SU-DHL-6 (cell line): ENCODE measurements around the gene SLC16A6.

Experiments used
- H2AFZ ChIP-seq: fragments of 200-600 bp; sonication (generic); 2 replicates; pipeline ENCODE4 v1.6.1; 2014; ENCODE audit warnings: low read depth, mild to moderate bottlenecking, moderate library complexity, mixed read lengths, antibody characterized with exemption, low read length; ENCODE audit not compliant: severe bottlenecking
- H3F3A ChIP-seq: fragments of 200-600 bp; shearing (Covaris generic); 2 replicates; pipeline ENCODE4 v1.6.0; 2016; ENCODE audit warnings: antibody characterized with exemption, mild to moderate bottlenecking; ENCODE audit not compliant: insufficient read depth
- H3K27ac ChIP-seq: fragments of 200-600 bp; sonication (generic); 2 replicates; pipeline ENCODE4 v1.5.1; 2016; ENCODE audit warnings: low read depth, mild to moderate bottlenecking, low read length, moderate library complexity, mixed read lengths
- H3K27me3 ChIP-seq: fragments of 200-600 bp; sonication (generic), shearing (Covaris generic); 2 replicates; pipeline ENCODE4 v1.6.0; 2014; ENCODE audit warnings: mild to moderate bottlenecking, low read length
- H3K36me3 ChIP-seq: fragments of 200-600 bp; sonication (generic); 2 replicates; pipeline ENCODE4 v1.6.1; 2014; ENCODE audit warnings: mild to moderate bottlenecking, low read length, mixed read lengths
- H3K4me2 ChIP-seq: fragments of 300-600, 200-600 bp; shearing (Covaris generic), sonication (generic); 2 replicates; pipeline ENCODE4 v1.6.0; 2014; ENCODE audit warnings: low read length, low read depth, mild to moderate bottlenecking; ENCODE audit not compliant: poor library complexity, severe bottlenecking
- H3K4me3 ChIP-seq: fragments of 200-600 bp; sonication (generic); 2 replicates; pipeline ENCODE4 v1.5.1; 2014; ENCODE audit warnings: antibody characterized with exemption, low read length, mild to moderate bottlenecking, mixed read lengths; ENCODE audit not compliant: insufficient read depth, poor library complexity, severe bottlenecking
- H3K79me2 ChIP-seq: fragments of 200-600 bp; sonication (generic); 2 replicates; pipeline ENCODE4 v1.6.1; 2014; ENCODE audit warnings: mild to moderate bottlenecking, low read length, moderate library complexity; ENCODE audit not compliant: insufficient read depth
- H3K9ac ChIP-seq: fragments of 200-600 bp; sonication (generic); 2 replicates; pipeline ENCODE4 v1.7.0; 2014; ENCODE audit warnings: mild to moderate bottlenecking, low read length
- H3K9me2 ChIP-seq: fragments of 200-600 bp; sonication (generic); replicated peaks from 2 replicates; pipeline ENCODE4 v1.6.1; 2014; ENCODE audit warnings: low read length; ENCODE audit not compliant: insufficient read depth
- H3K9me3 ChIP-seq: fragments of 200-600 bp; sonication (generic); 2 replicates; pipeline ENCODE4 v1.6.1; 2014; ENCODE audit warnings: low read length, mixed read lengths; ENCODE audit not compliant: insufficient read depth
- H4K20me1 ChIP-seq: fragments of 200-600 bp; sonication (generic); 2 replicates; pipeline ENCODE4 v1.6.1; 2014; ENCODE audit warnings: low read depth, mild to moderate bottlenecking, antibody characterized with exemption, low read length, moderate library complexity, mixed read lengths
- EZH2phosphoT487 ChIP-seq: fragments of 200-600 bp; sonication (generic), shearing (Covaris generic); conservative IDR thresholded peaks from 2 replicates; pipeline ENCODE4 v1.6.1; 2018; ENCODE audit warnings: mild to moderate bottlenecking, antibody characterized with exemption, low read length, moderate library complexity, mixed read lengths
- TF ChIP-seq, protein P1 (sequence below): fragments of 200-600 bp; sonication (generic); IDR thresholded peaks from one replicate; pipeline ENCODE4 v1.5.1; 2017; ENCODE audit warnings: antibody characterized with exemption, mild to moderate bottlenecking, low read length, moderate library complexity; ENCODE audit not compliant: insufficient read depth, poor library complexity, severe bottlenecking

Gene SLC16A6

DNA sequence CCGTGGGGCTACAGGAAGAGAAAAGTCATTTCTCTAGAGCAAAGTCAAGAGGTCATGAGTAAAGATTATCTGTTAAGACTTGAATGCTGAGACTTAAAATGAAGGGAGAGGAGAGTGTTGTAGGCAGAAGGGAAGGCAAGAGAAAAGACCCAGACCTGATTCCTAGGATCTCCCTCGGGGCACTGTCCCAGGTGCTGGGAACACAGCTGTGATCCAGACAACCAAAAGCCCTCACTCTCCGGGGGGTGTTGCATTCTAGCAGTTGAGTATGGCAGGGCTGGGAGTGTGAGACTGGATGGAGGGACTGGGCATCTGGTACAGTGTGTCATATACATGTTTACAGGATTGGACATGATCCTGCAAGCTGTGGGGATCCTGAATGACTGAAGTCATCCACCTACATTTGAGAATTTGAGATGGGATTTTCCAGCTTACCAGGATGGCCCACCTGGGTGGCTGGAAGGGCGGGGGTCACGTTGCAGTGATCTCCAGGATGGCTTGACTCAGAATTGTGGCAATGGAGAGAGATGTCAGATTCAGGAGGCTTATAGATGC lies 29.5 kb upstream of the SLC16A6 start:
- H3K4me2 ChIP-seq: no peak overlapping the region
- H3K36me3 ChIP-seq: no peaks in the 10 kb centered on the region
- H3F3A ChIP-seq: no peaks in the 10 kb centered on the region
- no peak overlapping the region for H3K4me3 ChIP-seq
- no peak overlapping the region for H2AFZ ChIP-seq
- no peaks in the 10 kb centered on the region for H3K27me3 ChIP-seq
- no peaks in the 10 kb centered on the region for H3K79me2 ChIP-seq
- no peaks in the 10 kb centered on the region for H3K9me2 ChIP-seq
- TF ChIP-seq, protein P1, sequence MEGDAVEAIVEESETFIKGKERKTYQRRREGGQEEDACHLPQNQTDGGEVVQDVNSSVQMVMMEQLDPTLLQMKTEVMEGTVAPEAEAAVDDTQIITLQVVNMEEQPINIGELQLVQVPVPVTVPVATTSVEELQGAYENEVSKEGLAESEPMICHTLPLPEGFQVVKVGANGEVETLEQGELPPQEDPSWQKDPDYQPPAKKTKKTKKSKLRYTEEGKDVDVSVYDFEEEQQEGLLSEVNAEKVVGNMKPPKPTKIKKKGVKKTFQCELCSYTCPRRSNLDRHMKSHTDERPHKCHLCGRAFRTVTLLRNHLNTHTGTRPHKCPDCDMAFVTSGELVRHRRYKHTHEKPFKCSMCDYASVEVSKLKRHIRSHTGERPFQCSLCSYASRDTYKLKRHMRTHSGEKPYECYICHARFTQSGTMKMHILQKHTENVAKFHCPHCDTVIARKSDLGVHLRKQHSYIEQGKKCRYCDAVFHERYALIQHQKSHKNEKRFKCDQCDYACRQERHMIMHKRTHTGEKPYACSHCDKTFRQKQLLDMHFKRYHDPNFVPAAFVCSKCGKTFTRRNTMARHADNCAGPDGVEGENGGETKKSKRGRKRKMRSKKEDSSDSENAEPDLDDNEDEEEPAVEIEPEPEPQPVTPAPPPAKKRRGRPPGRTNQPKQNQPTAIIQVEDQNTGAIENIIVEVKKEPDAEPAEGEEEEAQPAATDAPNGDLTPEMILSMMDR: no peak
- TF ChIP-seq EZH2phosphoT487: no peak
- H4K20me1 ChIP-seq: no peaks in the 10 kb centered on the region
- no peak overlapping the region for H3K27ac ChIP-seq
- H3K9ac ChIP-seq: no peak overlapping the region
- no peaks in the 10 kb centered on the region for H3K9me3 ChIP-seq

DNA sequence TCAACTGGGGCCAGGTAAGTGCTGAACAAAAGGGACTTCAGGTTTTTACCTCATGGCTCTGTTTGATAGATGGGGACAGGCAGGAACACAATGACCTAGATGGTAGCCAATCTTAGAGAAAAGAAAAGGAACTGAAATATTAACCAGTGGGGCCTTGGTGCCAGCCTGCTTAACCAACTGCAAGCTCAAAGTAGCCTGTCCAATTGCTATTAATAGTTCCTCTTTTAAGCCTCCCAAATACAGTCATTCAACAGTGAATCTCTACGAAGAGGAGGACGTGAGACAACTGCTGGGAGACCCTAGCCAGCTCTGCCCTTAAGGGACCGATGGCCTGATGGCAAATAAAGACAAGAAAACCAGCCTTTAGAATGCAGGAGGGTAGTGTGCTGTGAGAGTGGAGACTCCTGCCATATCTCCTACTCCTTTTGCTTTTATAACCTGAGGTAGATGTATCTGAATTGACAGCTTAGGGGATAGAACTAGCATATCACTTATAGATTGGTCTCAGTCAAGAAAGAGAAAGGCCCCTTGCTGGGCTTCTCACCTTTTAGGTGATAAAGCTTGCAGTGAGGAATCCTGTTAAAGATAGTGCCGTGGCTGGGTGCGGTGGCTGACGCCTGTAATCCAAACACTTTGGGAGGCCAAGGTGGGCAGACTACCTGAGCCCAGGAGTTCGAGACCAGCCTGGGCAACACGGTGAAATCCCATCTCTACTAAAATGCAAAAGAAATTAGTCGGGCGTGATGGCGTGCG lies 28.7 kb upstream of the SLC16A6 start:
- no peak overlapping the region for H3K4me2 ChIP-seq
- H3K27ac ChIP-seq: no peak overlapping the region
- H4K20me1 ChIP-seq: no peaks in the 10 kb centered on the region
- no peak overlapping the region for H2AFZ ChIP-seq
- no peaks in the 10 kb centered on the region for H3K9me2 ChIP-seq
- H3K36me3 ChIP-seq: no peaks in the 10 kb centered on the region
- H3K79me2 ChIP-seq: no peaks in the 10 kb centered on the region
- no peaks in the 10 kb centered on the region for H3K9me3 ChIP-seq
- no peak overlapping the region for H3K9ac ChIP-seq
- H3K27me3 ChIP-seq: no peaks in the 10 kb centered on the region
- no peak for TF ChIP-seq EZH2phosphoT487
- TF ChIP-seq, protein P1: no peak
- H3K4me3 ChIP-seq: no peak overlapping the region
- H3F3A ChIP-seq: no peaks in the 10 kb centered on the region

DNA sequence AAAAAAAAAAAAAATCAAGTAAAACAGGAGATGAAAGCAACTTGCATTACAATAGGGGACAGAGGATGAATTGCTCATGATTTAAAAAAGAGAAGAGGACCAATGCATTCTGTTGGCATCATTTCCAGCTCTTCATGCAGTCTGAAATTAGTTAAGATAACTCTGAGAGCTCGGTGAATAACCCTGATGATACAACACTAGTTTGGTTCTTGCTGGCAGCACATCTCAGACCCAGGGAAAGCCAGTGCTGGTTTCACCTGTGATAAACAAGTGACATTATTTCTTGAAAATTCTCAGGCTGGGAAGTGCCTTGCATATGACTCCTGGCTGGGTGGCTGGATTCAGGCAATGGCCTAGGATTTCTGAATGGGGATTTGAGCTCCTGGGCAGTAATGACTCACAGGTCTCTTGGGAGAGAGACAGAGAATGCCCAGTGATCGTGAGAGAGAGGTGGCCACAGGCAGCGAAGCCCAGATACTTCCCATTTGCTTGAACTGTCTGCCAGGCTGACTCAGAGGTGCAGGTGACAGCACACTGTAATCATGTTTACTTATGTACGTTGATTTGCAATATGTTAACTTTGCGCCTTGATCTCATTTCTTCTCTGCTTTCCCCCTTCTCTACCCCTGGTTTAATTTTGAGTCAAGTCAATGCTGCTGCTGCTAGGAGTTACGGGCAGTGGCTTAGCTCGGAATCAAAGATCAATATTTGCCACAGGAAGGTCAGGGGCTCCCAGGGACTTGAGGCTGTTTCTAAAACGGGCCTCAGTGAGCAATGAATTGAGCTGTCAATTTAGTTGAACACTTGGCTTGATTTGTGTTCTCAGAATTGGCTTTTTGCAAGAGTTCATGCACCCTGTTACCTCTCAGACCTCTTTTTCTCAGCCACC lies 27.4 kb upstream of the SLC16A6 start:
- no peak overlapping the region for H3K9ac ChIP-seq
- no peaks in the 10 kb centered on the region for H3K27me3 ChIP-seq
- no peaks in the 10 kb centered on the region for H3K36me3 ChIP-seq
- TF ChIP-seq EZH2phosphoT487: no peak
- TF ChIP-seq, protein P1: no peak
- no peak overlapping the region for H3K4me3 ChIP-seq
- H3K79me2 ChIP-seq: no peaks in the 10 kb centered on the region
- H2AFZ ChIP-seq: no peak overlapping the region
- no peaks in the 10 kb centered on the region for H3K9me2 ChIP-seq
- no peaks in the 10 kb centered on the region for H4K20me1 ChIP-seq
- H3K9me3 ChIP-seq: no peaks in the 10 kb centered on the region
- H3K27ac ChIP-seq: no peak overlapping the region
- no peak overlapping the region for H3K4me2 ChIP-seq
- H3F3A ChIP-seq: no peaks in the 10 kb centered on the region
